Activated B cell treated with CpG ODN at 0.5 μM for 24 hours (primary cell): Measurements from ENCODE around the gene TMEM117. TPM values are rescaled to one million over a fixed set of nuclear protein-coding genes. Genes with fewer than 3 reads are reported as not detected.

Experiments used
- ATAC-seq: fragments of 200-7000 bp; cut with Tn5 transposase; one replicate; pipeline ENCODE4 v1.10.0; 2021; ENCODE audit warnings: low read depth, mild to moderate bottlenecking, moderate library complexity
- CTCF ChIA-PET: fragments of 350-600 bp; sonication (Branson Sonifier 250); formaldehyde crosslinking; loops from one replicate; lab custom pipeline; 2021; ENCODE audit warnings: antibody characterized with exemption; lab: Charles Lee
- POLR2A ChIA-PET: fragments of 350-600 bp; sonication (Branson Sonifier 250); formaldehyde crosslinking; loops from one replicate; lab custom pipeline; 2021; ENCODE audit warnings: antibody characterized with exemption; lab: Charles Lee
- DNase-seq: peaks from one replicate; pipeline ENCODE4 v3.0.0; 2022
- H3K27ac Mint-ChIP-seq: one replicate; pipeline ENCODE4 v1.8.0; 2020; ENCODE audit warnings: mixed read lengths
- H3K27me3 Mint-ChIP-seq: one replicate; pipeline ENCODE4 v1.8.0; 2021; ENCODE audit warnings: mixed read lengths
- H3K36me3 Mint-ChIP-seq: one replicate; pipeline ENCODE4 v1.8.0; 2021; ENCODE audit warnings: low read depth, mixed read lengths
- H3K4me1 Mint-ChIP-seq: one replicate; pipeline ENCODE4 v1.8.0; 2021; ENCODE audit warnings: mixed read lengths
- H3K4me3 Mint-ChIP-seq: one replicate; pipeline ENCODE4 v1.8.0; 2020; ENCODE audit warnings: mild to moderate bottlenecking, mixed read lengths
- H3K9me3 Mint-ChIP-seq: one replicate; pipeline ENCODE4 v1.8.0; 2020; ENCODE audit warnings: mixed read lengths
- intact Hi-C: fragments of 100-400 bp; cut with micrococcal nuclease; formaldehyde crosslinking; loops from one replicate; pipeline ENCODE4 v1.15.1; 2024
- total RNA-seq: library from RNA; stranded (reverse); gene quantifications from 2 replicates; pipeline ENCODE4 v1.2.3, GENCODE V29; 2022
- TF ChIP-seq, protein P1 (sequence below): fragments of 200-600 bp; IDR thresholded peaks from one replicate; pipeline ENCODE4 v1.8.0; 2022; ENCODE audit warnings: antibody characterized with exemption, mild to moderate bottlenecking

TMEM117 gene
- total RNA-seq, 1 donor from 2014 or later: 4.8 TPM

DNA sequence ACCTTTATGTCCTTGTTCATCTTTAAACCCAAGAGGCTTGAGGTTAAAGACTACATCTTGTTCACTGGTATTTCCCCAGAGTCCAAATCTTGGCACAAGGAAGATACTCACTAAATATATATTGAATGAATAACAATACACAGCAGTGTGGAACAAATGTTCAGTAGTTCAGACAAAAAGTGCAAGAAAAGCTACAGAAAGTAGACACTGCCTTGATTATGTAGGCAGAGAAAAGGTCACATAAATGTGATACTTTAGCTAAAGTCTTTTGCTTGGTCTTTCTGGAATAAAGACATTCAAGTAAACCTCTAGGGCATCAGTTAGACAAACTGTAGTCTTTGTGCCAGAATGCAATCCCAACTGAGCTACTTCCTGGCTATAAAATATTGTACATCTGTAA, 157.0 kb downstream of the TMEM117 start:
- H3K4me1 Mint-ChIP-seq: peaks cover 4% of the 10 kb centered on the region
- no peaks in the 10 kb centered on the region for H3K27me3 Mint-ChIP-seq
- no peaks in the 10 kb centered on the region for H3K9me3 Mint-ChIP-seq
- ChIA-PET POLR2A (no interaction called here), CTCF (interaction anchor here (0.8 kb wide), 1 partner anchor 9 kb away, joined by 3 read pairs; no protein-coding TSS in a partner anchor)
- H3K4me3 Mint-ChIP-seq: no peak overlapping the region
- DNase-seq (no peak), ATAC-seq (no peak)
- peaks cover 2% of the 10 kb centered on the region for H3K36me3 Mint-ChIP-seq
- TF ChIP-seq, protein P1, sequence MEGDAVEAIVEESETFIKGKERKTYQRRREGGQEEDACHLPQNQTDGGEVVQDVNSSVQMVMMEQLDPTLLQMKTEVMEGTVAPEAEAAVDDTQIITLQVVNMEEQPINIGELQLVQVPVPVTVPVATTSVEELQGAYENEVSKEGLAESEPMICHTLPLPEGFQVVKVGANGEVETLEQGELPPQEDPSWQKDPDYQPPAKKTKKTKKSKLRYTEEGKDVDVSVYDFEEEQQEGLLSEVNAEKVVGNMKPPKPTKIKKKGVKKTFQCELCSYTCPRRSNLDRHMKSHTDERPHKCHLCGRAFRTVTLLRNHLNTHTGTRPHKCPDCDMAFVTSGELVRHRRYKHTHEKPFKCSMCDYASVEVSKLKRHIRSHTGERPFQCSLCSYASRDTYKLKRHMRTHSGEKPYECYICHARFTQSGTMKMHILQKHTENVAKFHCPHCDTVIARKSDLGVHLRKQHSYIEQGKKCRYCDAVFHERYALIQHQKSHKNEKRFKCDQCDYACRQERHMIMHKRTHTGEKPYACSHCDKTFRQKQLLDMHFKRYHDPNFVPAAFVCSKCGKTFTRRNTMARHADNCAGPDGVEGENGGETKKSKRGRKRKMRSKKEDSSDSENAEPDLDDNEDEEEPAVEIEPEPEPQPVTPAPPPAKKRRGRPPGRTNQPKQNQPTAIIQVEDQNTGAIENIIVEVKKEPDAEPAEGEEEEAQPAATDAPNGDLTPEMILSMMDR: no peak
- H3K27ac Mint-ChIP-seq: no peak overlapping the region
- intact Hi-C loops: no loop called here

DNA sequence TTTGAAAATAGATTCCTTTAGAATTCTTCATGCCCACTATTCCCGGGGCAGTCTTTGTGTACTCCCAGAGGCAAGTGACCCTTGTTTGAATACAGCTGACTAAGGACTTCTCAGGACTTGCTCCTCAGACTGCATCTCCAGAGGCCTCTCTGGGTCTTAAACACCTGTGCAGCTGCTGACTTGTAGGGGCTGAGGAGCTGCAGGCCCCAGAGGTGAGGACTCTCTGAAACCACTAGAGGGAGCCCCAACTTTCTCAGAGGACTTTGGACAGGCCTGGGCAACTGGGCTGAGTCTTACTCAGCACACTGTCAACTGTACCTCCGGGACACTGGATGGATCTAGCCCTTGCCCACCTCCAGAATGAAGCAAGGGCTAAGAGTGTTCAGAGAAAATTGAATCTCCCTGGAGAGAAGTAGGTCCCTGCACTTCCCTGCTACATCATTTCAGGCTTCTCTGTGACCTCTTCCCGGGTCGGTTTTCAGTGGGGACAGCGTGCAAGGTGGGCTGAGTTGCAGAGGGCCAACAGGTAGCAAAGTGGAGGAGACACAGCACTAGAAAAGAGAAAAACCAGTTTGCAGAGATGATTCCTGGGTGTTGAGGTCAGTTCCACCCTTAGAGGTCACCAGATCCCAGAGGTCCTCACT, 164.6 kb downstream of the TMEM117 start:
- peak; percentile 47 for ATAC-seq
- CTCF ChIA-PET: interaction anchor here (1.1 to 1.7 kb wide), 3 partner anchors 8 to 931 kb away, joined by 3 to 4 read pairs (median 3); no protein-coding TSS in a partner anchor
- DNase-seq: no peak

DNA sequence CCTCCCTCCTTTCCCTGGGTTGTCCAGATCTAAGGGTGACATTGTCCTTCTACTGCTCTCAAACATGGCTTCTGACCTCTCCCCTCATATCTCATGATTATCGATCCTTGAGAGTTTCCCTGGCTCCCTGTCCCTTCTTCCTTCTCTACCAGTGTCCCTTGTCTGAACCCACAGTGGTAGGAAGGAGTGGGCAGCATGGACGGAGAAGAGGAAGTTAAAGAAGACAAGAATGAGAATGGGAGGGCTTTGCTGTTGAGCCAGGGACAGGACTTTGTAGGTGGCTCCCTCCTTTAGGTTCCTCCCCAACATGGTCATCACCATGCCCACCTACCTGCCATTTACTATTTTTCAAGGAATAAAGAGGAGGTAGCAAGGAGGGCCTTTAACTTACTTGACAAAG, 166.7 kb downstream of the TMEM117 start:
- H3K27ac Mint-ChIP-seq: no peak overlapping the region
- no peak overlapping the region for H3K4me3 Mint-ChIP-seq
- TF ChIP-seq, protein P1: no peak
- H3K4me1 Mint-ChIP-seq: no peaks in the 10 kb centered on the region
- ChIA-PET POLR2A (no interaction called here), CTCF (interaction anchor here (1.2 kb wide), 1 partner anchor 10 kb away, joined by 3 read pairs; no protein-coding TSS in a partner anchor)
- DNase-seq (no peak), ATAC-seq (no peak)
- H3K27me3 Mint-ChIP-seq: no peaks in the 10 kb centered on the region
- peaks cover 8% of the 10 kb centered on the region for H3K36me3 Mint-ChIP-seq
- intact Hi-C loops: no loop called here
- peaks cover under 1% of the 10 kb centered on the region for H3K9me3 Mint-ChIP-seq

More for the DNA sequence above, 164.6 kb downstream of the TMEM117 start:
- no peaks in the 10 kb centered on the region for H3K9me3 Mint-ChIP-seq
- no peak overlapping the region for H3K27ac Mint-ChIP-seq
- H3K27me3 Mint-ChIP-seq: no peaks in the 10 kb centered on the region
- no peak overlapping the region for H3K4me3 Mint-ChIP-seq
- POLR2A ChIA-PET: no interaction called here
- intact Hi-C loops: no loop called here
- no peaks in the 10 kb centered on the region for H3K4me1 Mint-ChIP-seq
- H3K36me3 Mint-ChIP-seq: peaks cover 6% of the 10 kb centered on the region
- TF ChIP-seq, protein P1: no peak

DNA sequence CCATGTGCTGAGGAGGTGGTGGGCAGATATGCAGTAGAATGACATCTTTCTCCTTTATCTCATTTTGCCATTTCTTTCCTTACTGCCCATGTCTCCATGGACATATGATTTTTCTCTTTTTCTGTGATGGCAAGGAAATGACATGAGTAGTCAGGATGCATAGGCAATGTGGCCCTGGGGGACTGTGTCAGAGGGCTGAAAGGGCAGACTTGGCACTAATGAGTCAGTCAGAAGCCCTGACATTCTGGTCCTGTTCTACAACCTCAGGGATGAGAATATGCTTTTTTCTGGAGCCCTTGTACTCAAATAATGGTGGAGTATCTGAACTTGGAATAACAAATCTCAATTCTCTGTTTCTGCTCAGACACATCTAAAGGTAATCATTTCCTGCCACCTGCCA, 167.8 kb downstream of the TMEM117 start:
- Mint-ChIP-seq H3K27ac (no peak overlapping the region), H3K4me3 (no peak overlapping the region), H3K4me1 (no peaks in the 10 kb centered on the region), H3K27me3 (no peaks in the 10 kb centered on the region), H3K9me3 (peaks cover 10% of the 10 kb centered on the region), H3K36me3 (peaks cover 18% of the 10 kb centered on the region)
- intact Hi-C loops: no loop called here
- DNase-seq (no peak), ATAC-seq (no peak)
- ChIA-PET CTCF (no interaction called here), POLR2A (no interaction called here)
- TF ChIP-seq, protein P1: no peak

DNA sequence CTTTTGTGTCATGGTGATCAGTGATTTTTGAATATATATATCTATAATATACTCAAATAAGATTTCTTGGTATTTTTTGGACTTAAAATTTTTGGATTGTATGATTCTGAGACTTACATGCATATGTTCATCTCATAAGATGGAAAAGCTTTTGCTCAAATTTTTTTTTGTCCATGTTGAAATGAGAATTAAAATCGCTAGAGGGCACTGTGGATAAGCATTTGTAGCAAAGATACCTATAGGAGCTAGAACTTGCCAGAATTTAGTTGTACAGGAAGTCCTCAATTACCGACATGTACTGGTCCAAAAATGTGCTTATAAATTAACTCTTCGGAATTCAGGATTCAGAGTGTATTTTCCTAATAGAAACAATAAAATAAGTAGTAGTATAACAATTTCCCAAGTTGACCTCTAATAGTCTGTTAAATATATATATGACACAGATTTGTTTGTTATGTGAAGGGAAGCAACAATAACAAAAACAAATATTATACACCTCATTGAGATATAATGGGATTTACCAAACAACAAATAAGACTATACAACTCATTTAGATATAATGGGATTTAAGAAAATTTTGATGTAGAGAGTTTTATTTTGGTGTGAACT, 179.6 kb downstream of the TMEM117 start:
- Mint-ChIP-seq H3K9me3 (no peaks in the 10 kb centered on the region), H3K27me3 (no peaks in the 10 kb centered on the region), H3K4me1 (no peaks in the 10 kb centered on the region), H3K36me3 (no peaks in the 10 kb centered on the region), H3K4me3 (no peak overlapping the region), H3K27ac (no peak overlapping the region)
- ChIA-PET POLR2A (no interaction called here), CTCF (interaction anchor here (0.7 to 3.9 kb wide), 10 partner anchors 12 to 934 kb away, joined by 3 to 30 read pairs (median 3); no protein-coding TSS in a partner anchor)
- ATAC-seq (no peak), DNase-seq (no peak)
- intact Hi-C loops: loop anchor here (1.0 to 2.0 kb wide), 4 partner anchors 58 to 933 kb away; no protein-coding TSS in a partner anchor
- TF ChIP-seq, protein P1: no peak
